Raji (cell line): ENCODE data around the gene TBCA.

Source experiments
- POLR2A ChIP-seq: IDR thresholded peaks from 2 replicates; pipeline ENCODE4 v1.6.1; 2011; ENCODE audit warnings: low read depth, low read length, control low read depth; ENCODE audit not compliant: insufficient read depth

The TBCA gene

DNA sequence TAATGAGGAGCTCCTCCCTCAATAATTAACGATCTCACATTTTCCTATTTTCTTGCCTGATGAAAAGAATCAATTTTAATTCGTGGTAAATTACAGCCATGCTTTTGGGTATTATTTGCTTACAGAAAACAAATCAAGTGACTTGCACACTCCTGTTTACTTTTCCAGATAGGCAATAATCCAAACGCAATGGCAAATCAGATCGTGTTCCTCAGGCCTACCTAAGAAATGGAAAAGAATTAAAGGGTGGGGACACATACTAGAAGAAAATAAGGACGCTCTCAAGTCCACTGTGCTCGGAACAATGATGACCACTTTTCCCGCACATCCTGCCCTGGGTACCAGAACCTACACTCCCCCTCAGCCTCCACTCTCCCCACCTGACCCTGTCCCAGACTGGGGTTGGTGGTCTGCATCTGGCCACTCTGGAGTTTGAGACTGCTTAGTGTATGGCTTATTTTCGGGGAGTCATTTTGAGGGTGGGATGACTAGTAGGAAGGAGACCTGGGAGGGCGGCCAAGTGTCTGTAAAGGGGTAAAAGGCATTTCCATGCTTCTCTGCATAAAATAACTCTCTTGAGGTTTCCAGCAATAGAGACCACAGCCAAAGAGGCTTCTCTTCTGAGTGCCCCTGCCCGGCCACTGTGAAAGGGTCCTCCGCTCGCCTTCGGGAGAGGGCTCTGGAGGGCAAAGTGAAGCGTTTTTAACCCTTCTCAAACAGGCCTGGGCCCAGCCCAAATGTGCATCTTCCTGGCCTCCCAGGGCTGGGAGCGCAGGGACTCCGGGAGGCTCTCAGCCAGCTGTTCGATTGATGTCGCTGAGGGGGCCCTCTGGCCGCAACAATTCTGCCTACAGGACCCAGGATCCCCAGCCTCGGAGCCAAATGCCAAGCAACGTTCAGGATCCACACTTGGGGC is 133.1 kb downstream of the TBCA start:
- TF ChIP-seq POLR2A = no peak

DNA sequence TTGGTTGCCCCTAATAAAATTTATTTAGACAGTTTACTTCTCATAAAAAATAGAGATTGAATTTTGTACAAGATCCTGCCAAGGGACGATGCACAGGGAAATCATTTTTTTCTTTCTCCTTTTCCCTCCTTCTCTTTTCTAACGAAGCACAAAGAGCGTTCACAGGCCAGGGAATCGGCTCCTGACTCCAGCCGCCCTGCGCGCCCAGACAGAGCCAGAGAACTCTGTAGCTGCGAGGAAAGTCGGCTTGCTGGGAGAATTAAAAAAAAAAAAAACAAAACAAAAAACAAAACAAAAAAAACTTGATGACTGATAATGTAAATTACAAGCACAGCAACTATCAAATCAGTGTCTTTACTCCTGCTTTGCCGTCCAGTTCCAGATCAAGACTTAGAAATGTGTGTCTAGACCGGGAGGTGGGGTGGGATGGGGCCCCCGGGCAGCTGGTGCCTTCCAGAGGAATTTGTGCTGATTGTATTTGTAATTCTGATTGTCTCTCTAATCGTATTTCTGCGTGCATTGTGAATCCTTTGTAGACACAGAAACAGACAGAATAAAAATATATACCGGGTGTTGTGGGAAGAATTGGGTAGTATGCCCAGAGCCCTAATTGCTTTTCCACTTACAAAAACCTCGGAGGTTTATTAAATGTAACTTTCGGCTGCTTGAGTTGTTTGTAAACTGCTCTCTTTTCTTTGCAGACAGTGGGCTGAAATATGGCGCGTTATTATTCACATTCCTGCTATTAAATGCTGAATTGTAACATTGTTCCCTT is 134.0 kb downstream of the TBCA start:
- TF ChIP-seq POLR2A = no peak

DNA sequence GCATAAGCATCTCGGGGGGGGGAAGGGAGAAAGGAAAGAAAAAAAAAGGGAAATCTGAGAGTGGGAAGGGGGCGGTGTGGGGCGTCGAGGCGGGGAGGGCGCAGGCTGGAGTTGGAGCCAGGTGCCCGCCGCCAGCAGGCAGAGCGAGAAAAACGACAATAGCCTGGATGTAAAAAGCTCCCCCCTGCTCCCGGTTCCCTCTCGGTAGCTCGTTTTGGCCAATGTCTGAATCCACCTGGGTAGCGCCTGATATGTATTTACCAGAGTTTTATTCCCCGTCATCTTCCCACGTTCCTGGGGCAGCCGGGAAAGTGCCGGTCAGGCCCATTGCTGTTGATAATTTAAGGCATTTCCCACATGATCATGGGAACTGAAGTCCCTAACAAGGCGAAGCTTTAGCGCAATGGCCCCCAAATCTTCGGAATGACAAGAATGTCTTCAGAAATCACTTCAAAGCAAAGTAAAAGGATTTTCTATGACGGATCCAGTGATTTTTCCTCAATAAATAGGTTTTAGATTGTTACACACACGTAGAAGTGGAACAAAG is 134.7 kb downstream of the TBCA start:
- TF ChIP-seq POLR2A = no peak
